Mucosa of descending colon (tissue), 3 donors: Measurements from ENCODE around the gene CCDC78. TPM values are rescaled to one million over a fixed set of nuclear protein-coding genes. Genes with fewer than 3 reads are reported as not detected.

Source experiments
- ATAC-seq: fragments of 200-7000 bp; cut with Tn5 transposase; one replicate; pipeline ENCODE4 v1.9.1; 2020; ENCODE audit warnings: mild to moderate bottlenecking, moderate library complexity
- DNase-seq, 3 donors: peaks; one replicate each; pipeline ENCODE4 v3.0.0-alpha.2; 2020
- H3K36me3 ChIP-seq: fragments of 200-600 bp; one replicate; pipeline ENCODE4 v1.8.0; 2021; ENCODE audit warnings: low read depth, mild to moderate bottlenecking
- H3K4me1 ChIP-seq: fragments of 200-600 bp; one replicate; pipeline ENCODE4 v1.8.0; 2021; ENCODE audit warnings: low read depth, mild to moderate bottlenecking
- H3K4me3 ChIP-seq: fragments of 200-600 bp; one replicate; pipeline ENCODE4 v1.8.0; 2021; ENCODE audit warnings: mild to moderate bottlenecking
- H3K9me3 ChIP-seq: fragments of 200-600 bp; one replicate; pipeline ENCODE4 v1.8.0; 2021; ENCODE audit warnings: mild to moderate bottlenecking
- CTCF ChIP-seq: fragments of 200-600 bp; IDR thresholded peaks from one replicate; pipeline ENCODE4 v1.8.0; 2022; ENCODE audit warnings: antibody characterized with exemption, mild to moderate bottlenecking
- intact Hi-C, 2 donors: fragments of 100-400 bp; cut with DNase I in 1 of 2; cut with micrococcal nuclease in 1 of 2; formaldehyde crosslinking; loops; one replicate each; pipeline versions ENCODE4 v1.11.0 to v1.11.1; 2022; cut with DNase I, micrococcal nuclease
- total RNA-seq, 3 donors: library from RNA; stranded (reverse); fragmentation: NEBNext Ultra II Directional in 2 of 3; extraction: Animal tissue kit (Norgen Biotek cat#: 25700) in 2 of 3; gene quantifications; one replicate each; pipeline versions ENCODE4 v1.2.1 to v1.2.4, GENCODE V29; 2021 to 2023
- donor health status: DM: no; HTN: no; CAD: no; lungs with moderate emphysema.
- donor health status: DM: no; HTN: no; CAD: no.
- donor health status: DM: no; HTN: yes; CAD: no.

Gene CCDC78
- total RNA-seq, 3 donors from 2014 or later, result 0.47 to 0.96 (median 0.80) TPM

GRCh38 chr16:762595-763268, 36.5 kb upstream of the CCDC78 start:
- no peaks in the 10 kb centered on the region for H3K4me1 ChIP-seq
- DNase-seq (no peak), ATAC-seq (no peak)
- H3K9me3 ChIP-seq, result no peaks in the 10 kb centered on the region
- H3K4me3 ChIP-seq, result no peak overlapping the region
- no peak for TF ChIP-seq CTCF
- intact Hi-C loops, result no loop called here
- no peaks in the 10 kb centered on the region for H3K36me3 ChIP-seq

DNA sequence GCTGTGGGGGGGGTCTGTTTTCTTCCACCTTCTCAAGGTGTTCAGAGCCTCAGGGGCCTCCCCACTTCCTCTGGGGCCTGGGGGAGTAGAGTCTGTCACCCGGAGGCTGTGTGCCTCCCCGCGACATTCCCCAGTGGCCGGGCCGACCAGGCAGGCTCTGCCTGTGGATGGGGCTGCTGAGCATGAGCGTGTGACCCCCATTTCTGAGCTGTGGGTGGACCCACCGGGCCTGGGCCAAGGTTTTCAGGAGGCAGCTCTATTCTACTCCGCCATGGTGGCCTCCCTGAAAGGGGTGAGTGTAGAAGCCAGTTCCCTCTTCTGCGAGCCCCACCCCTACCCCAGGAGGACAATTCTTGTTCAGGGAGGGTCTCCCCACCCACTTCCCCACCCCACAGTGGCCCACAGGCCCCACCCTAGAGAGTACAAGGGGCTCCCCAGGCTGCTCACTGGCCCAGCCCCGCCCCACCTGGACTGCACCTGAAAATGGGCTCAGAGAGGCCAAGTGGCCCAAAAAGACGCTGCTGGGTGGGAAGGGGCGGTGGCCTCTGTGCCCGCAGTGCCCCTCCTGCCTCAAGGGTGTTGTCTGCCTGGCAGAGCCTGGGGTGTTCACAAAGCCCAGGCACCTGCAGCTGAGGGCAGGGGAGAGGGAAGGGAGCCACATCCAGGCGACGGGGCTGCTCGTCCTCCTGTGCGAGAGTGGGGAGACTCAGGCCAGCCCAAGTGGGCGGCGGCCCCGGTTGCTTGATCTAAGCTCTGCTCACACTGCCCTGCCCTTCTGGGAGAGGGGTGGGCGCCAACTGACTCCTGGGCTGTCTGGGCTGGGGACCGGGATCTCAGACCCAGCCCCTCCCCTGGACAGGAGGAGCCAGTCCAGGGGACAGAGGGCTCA, 35.6 kb upstream of the CCDC78 start:
- no peaks in the 10 kb centered on the region for H3K36me3 ChIP-seq
- no peaks in the 10 kb centered on the region for H3K4me1 ChIP-seq
- peak in 1 of 3 donors; percentile 44 for DNase-seq
- H3K9me3 ChIP-seq, result no peaks in the 10 kb centered on the region
- H3K4me3 ChIP-seq, result no peak overlapping the region
- TF ChIP-seq CTCF, result no peak
- intact Hi-C loops, result no loop called here
- no peak for ATAC-seq

DNA sequence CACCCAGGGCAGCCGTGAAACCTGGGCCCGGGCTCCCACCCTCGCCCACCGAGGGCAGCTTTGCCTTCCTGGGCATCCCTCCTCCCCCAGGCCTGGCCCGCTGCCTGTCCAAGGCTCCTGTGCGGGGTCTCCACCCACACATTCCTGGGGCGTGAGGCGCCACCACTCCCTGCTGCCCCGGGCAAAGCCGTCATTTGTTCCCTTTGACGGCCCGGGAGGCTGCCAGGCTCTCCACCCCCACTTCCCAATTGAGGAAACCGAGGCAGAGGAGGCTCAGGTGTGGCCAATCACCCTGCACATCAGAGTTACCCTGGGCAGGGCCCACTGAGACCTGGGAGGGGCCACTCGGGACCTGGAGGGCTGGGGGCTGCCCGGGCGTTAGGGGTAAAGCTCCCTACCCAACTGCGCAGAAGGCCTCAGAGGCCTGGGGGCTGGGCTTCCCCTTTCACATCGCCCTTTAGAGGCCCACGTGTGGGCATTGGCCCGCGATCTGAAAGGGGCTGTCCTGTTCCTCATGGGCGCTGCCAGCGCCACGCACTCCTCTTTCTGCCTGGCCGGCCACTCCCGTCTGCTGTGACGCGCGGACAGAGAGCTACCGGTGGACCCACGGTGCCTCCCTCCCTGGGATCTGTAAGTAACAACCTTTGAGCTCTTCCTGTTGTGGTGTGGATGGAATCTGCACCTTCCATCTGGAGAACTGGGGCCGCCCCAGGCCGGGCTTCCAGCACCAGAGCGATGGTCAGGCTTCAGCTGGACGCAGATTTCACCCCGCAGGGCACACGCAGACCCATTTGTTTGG, 34.5 kb upstream of the CCDC78 start, which contains the start of gene MSLN:
MSLN (plus strand) TSS at position 190 of the 799 bp plus-strand sequence. CDS start 1,947 bp downstream, outside the sequence.
- no peaks in the 10 kb centered on the region for H3K4me1 ChIP-seq
- ATAC-seq (peak; percentile 38), DNase-seq (peak in 1 of 3 donors; percentile 53)
- no peaks in the 10 kb centered on the region for H3K9me3 ChIP-seq
- no peaks in the 10 kb centered on the region for H3K36me3 ChIP-seq
- no peak for TF ChIP-seq CTCF
- intact Hi-C loops, result no loop called here
- no peak within 1 kb of the TSS for H3K4me3 ChIP-seq

DNA sequence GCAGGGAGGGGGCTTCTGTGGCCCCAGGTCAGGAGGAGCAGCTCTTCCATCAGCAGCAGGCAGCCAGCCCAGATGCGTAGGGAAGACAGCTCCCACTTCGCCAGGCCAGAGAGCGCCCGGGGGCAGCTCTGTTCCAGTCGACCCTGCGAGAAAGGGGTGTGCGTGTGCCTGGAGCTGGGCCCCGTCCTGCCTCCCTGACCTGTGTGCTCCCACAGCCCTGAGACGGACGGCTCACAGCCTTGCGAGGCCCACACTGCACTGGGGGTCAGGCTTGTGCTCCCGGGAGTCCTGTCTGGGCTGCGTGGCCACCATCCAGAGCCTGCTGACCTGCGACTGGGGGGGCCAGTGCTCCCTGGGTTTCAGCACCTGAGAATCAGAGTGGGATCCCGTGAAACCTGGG, 33.8 kb upstream of the CCDC78 start:
- no peak for TF ChIP-seq CTCF
- Histone ChIP-seq H3K36me3 (no peaks in the 10 kb centered on the region), H3K4me3 (no peak overlapping the region), H3K9me3 (no peaks in the 10 kb centered on the region), H3K4me1 (no peaks in the 10 kb centered on the region)
- ATAC-seq, result no peak
- DNase-seq, result no peak
- intact Hi-C loops, result no loop called here

- H3K4me3 ChIP-seq, result no peak overlapping the region
- no peaks in the 10 kb centered on the region for H3K36me3 ChIP-seq
- no peaks in the 10 kb centered on the region for H3K9me3 ChIP-seq
- DNase-seq (no peak), ATAC-seq (no peak)
- TF ChIP-seq CTCF, result no peak
- intact Hi-C loops, result no loop called here
- no peaks in the 10 kb centered on the region for H3K4me1 ChIP-seq
Measured at GRCh38 chr16:759110-759910, 33.1 kb upstream of the CCDC78 start.
